Measurements from ENCODE around the gene HLA-DRB5.
"Not testable (repeated sequence)": the region's sequence is repeated elsewhere in the genome, so short reads cannot be mapped to it uniquely, and the experiment has no call there.

The HLA-DRB5 gene

GRCh38 chr6:32529697-32530430, at the start of gene HLA-DRB5:
HLA-DRB5 (minus strand) TSS chr6:32530287; CDS start chr6:32530224, 63 bp downstream.
- DNase-seq = no peak

DNA sequence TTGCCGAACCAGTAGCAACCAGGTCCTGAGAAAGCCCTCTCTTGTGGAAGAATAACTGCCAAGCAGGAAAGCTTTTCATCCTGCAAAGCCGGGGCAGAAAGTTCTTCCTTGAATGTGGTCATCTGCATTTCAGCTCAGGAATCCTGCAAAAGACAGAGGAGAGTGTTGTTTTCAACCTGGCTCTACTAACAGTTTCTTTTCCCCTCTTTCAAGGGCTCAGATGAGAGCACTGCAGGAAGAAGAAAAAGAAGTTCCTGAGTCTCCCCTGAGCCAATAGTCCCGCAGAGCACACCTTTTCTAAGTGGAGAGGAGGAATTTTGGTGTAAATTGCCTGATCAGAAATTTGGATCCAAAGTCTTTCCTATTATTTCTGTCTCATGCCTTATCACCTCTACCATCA, 48.9 kb upstream of the HLA-DRB5 start:
- DNase-seq = no peak

DNA sequence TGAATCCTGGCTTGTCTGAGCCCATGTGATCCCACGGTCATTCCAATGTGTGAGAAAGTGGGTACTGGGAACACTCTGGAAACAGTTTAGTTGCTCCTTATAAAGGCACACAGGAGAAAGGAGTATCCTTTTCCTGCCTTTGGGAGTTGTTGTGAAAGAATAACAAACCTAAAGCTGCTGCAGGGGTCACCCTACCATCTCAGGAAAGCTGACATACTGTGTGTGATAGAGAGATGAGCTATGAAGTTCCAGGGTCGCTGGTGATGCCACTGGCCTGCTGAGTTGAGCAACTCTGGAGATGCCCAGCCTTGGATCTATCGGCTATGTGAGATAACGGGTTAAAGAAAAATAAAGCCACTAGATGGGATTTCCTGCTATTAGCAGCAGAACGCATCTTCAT, 47.4 kb upstream of the HLA-DRB5 start:
- DNase-seq = not testable (repeated sequence)

DNA sequence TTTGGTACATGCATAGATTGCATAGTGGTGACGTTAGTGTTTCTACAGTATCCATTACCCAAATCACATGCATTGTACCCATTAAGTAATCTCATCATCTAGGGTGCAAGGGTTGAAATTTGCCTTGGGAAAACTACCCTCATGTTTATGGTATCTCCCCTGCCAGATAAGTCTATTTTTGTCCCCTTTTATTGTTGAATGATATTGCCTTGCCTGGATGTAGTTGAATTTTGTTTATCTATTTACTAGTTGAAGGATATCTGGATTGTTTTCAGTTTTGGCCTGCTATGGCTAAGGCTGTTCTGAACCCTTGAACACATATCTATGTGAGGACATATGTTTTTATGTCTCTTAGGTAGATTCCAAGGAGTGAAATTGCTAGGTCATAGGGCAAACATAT, 46.2 kb upstream of the HLA-DRB5 start:
- no peak for DNase-seq

- no peak for DNase-seq
Observed at GRCh38 chr6:32570363-32570905, 40.3 kb upstream of the HLA-DRB5 start.

DNA sequence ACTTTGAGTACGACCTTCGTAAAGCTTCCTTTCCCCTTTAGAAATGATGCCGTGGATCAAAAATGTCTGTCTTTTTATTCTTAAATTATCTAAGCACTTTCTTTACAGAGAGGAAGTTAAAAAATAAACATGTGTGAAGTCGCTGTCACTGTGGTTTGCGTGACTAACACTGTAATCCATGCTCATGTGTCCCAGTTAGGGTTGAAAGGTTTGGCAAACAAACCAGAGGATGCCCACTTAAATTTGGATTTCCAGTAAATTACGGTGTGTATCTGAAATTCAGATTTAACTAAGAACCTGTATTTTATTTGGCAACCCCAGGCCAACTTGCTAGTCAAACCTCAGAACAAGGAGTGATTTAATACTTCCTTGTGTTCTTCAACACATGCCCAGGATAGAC, 38.5 kb upstream of the HLA-DRB5 start:
- DNase-seq = no peak

GRCh38 chr6:32566957-32567356, 36.9 kb upstream of the HLA-DRB5 start:
- no peak for DNase-seq

GRCh38 chr6:32565511-32565910, 35.4 kb upstream of the HLA-DRB5 start:
- DNase-seq = no peak

DNA sequence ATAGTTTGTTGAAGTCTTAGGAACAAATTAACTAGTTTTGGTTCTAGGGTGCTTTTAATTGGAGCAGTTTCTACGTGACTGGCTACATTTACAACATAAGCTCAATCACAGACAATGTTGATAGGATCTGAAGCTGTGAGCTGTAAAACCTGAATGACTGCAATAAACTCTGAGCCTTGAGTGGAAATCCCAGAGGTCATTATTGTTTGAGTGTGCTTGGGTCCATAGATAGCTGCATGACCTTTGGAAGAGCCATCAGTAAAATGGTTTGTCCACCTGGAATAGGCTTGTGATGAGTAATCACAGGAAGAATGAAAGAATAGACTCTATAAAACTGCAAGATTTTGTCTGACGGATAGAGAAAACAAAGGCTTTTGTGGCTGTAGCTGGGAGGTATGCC, 32.9 kb upstream of the HLA-DRB5 start:
- no peak for DNase-seq

DNA sequence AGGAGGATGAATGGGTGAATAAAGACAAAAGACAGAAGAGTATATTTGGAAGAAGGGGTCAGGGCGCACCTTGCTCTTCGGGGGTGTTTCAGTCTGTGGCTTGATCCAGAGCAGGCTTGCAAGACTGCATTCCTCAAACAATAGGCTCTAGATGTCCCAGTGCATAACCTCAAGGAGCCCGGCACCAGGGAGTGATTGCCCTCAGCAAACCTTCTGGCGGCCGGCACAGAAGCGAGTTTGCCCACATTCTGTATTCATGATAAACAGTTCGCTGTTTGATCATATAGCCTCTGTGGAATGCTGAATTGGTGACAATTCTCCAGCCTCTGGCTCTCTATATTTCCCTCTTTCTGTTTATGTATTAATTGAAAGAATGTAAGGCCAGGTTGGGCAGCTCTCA, 29.7 kb upstream of the HLA-DRB5 start:
- no peak for DNase-seq

GRCh38 chr6:32558426-32559057, 28.5 kb upstream of the HLA-DRB5 start:
- DNase-seq = no peak

DNA sequence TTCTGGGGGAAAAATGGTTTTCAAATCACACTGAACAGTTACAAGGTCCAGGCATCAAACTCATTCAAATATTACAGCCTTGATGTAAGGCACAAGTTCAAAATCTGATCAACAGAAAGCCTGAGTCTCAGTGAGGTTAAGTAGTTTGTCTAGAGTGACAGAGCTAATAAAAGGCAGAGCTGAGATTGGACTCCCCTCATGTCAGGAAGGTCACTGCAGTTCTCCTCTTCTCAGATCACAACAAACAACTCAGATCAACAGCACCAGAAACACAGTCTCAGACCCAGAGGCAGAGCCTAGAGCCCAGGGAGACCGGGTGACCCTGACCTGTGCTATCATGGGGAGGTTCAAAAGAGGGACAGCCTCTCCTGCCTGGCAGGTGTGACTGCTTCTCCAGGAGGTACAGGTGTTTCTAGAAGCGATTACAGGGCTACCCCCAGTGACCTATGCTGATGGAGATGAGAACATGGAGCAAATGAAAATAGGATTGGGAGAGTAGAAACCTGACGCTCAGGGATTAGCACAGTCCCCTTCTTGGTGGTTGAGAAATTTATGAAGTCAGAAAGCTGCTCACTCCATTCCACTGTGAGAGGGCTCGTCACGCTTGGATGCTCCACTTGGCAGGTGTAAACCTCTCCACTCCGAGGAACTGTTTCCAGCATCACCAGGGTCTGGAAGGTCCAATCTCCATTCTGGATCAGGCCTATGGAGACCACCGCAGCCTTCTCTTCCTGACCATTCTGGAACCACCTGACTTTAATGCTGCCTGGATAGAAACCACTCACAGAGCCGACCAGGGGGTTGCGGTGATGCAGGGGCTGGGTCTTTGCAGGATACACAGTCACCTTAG, 24.3 kb upstream of the HLA-DRB5 start:
- no peak for DNase-seq

DNA sequence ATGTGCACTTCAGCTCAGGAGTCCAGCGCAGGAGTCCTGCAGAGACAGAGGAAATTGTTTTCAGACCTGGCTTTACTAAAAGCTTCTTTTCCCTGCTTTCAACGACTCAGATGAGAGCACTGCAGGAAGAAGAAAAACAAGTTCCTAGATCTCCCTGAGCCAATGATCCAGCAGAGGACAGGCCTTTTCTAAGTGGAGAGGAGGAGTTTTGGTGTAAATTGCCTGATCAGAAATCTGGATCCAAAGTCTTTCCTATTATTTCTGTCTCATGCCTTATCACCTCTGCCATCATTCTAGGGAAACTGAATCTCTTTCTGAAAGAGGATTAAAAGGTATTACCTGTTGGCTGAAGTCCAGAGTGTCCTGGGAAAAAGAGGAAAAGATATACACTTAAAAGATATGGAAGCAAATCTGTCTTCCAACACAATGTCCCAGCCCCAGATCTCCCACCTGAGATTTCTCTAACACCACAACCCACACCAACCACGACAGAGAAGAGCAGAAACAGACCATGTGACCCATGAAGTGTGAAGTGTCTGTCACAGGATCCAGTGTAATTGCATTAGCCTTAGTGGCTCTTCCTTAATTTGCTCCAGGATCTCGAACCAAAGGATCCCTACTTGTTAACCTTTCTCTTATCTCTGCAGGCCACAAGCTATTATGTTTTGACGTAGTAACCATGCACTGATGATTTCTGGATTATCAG, 23.1 kb upstream of the HLA-DRB5 start:
- DNase-seq = no peak

DNA sequence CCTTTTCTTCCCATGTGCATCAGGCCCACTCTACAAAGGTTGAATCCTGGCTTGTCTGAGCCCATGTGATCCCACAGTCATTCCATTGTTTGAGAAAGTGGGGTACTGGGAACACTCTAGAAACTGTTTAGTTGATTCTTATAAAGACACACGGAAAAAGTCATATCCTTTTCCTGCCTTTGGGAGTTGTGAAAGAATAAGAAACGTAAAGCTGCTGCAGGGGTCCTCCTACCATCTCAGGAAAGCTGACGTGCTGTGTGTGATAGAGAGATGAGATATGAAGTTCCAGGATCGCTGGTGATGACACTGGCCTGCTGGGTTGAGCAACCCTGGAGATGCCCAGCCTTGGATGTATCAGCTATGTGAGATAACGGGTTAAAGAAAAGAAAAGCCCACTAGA, 21.3 kb upstream of the HLA-DRB5 start:
- no peak for DNase-seq

- no peak for DNase-seq
Observed at GRCh38 chr6:32539839-32540238, 9.8 kb upstream of the HLA-DRB5 start.

- not testable (repeated sequence) for DNase-seq
Observed at GRCh38 chr6:32530431-32530793, 325 bp upstream of the HLA-DRB5 start.

DNA sequence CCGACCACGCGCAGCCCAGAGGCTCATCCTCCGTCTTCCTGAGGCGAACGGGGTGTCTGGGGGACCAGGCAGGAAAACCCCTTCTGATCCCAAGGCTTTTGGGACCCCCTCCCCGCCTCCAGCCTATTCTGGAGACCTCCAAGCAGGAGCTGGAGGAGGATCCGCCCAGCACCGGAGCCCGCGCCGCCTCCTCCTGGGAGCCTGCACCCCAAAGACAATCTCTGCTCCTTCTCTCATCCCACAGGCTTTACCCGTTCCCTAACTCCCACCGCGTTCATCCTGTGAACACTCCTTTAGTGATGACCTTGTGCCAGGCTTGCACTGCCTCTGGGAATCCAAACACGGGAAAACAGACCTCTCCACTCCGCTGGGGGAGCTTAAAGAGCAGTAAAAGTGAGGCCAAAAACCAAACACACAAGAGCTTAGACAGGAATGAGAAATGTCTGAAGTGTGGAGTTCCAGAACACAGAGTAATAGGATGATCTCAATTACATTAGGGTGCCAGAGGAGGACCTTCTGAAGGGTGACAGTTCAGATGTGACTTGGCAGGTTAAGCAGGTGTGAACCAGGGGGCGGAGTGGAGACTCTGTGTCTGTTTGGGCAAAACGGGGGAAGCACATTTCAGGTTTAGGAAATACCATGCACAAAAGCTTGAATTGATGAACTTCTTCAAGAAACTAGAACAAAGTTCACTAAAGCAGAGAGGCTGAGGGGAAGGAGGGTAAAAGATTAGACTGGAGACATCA, 7.6 kb downstream of the HLA-DRB5 start:
- no peak for DNase-seq

DNA sequence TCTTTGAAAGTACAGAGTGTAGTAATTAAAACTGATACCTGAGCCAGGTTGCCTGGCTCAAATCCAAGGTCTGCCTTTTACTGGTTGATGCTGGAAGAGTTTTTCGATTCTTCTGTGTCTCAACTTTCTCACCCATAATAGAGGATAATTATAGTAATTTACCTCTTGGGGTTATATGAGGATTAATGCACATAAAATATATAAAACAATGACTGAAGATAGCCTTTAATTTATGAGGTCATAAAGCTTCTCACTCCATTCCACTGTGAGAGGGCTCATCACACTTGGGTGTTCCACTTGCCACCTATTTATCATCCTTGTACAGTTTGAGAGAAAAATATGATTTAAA, 10.2 kb downstream of the HLA-DRB5 start:
- DNase-seq = no peak

DNA sequence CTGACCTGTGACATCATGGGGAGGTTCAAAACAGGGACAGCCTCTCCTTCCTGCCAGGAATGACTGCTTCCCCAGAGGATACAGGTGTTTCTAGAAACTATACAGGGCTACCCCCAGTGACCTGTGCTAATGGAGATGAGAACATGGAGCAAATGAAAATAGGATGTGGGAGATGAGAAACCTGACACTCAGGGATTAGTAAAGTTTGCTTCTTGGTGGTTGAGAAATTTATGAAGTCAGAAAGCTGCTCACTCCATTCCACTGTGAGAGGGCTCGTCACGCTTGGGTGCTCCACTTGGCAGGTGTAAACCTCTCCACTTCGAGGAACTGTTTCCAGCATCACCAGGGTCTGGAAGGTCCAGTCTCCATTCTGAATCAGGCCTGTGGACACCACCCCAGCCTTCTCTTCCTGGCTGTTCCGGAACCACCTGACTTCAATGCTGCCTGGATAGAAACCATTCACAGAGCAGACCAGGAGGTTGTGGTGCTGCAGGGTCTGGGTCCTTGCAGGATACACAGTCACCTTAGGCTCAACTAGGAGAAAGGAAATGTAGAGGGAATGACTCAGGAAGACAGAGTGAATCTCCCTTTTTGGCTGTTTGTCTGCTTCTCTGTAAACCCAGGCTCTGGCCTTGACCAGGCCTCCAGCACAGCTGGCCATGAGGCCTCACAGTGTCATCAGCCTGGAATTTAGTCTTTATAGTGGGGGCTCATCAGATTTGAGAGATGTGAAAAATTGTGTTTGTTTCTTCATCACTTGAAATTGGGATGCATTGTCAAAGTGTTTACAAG, 10.8 kb downstream of the HLA-DRB5 start:
- no peak for DNase-seq

GRCh38 chr6:32517654-32518445, 12.2 kb downstream of the HLA-DRB5 start:
- no peak for DNase-seq

DNA sequence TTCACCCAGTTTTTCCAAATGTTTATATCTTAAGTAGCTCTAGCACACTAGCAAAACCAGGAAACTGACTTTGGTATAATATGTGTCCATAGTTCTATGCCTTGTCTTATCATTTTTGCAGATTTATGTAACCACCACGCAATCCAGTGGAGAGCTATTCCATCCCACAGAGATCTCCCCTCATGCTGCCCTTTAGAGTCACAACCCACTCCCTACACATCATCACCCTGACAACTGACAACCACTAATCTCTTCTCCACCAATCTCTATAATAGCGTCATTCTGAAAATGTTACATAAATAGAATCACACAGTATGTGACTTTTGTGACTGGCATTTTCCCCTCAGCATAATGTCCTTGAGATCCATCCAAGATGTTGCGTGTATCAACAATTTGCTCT, 29.1 kb downstream of the HLA-DRB5 start:
- DNase-seq = no peak
